HL-60/S4 treated with phorbol 12-myristate 13-acetate at 8.2 ng/mL for 4 days and 3 days (cell line): ENCODE data around the gene DMAP1.

ENCODE experiments used
- in situ Hi-C: fragments of 300-500 bp; cut with MboI; formaldehyde crosslinking; loops from 2 replicates; pipeline ENCODE4 v1.15.0; 2022; ENCODE audit warnings: low sequenced_read_pairs

The DMAP1 gene, protein sequence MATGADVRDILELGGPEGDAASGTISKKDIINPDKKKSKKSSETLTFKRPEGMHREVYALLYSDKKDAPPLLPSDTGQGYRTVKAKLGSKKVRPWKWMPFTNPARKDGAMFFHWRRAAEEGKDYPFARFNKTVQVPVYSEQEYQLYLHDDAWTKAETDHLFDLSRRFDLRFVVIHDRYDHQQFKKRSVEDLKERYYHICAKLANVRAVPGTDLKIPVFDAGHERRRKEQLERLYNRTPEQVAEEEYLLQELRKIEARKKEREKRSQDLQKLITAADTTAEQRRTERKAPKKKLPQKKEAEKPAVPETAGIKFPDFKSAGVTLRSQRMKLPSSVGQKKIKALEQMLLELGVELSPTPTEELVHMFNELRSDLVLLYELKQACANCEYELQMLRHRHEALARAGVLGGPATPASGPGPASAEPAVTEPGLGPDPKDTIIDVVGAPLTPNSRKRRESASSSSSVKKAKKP

DNA sequence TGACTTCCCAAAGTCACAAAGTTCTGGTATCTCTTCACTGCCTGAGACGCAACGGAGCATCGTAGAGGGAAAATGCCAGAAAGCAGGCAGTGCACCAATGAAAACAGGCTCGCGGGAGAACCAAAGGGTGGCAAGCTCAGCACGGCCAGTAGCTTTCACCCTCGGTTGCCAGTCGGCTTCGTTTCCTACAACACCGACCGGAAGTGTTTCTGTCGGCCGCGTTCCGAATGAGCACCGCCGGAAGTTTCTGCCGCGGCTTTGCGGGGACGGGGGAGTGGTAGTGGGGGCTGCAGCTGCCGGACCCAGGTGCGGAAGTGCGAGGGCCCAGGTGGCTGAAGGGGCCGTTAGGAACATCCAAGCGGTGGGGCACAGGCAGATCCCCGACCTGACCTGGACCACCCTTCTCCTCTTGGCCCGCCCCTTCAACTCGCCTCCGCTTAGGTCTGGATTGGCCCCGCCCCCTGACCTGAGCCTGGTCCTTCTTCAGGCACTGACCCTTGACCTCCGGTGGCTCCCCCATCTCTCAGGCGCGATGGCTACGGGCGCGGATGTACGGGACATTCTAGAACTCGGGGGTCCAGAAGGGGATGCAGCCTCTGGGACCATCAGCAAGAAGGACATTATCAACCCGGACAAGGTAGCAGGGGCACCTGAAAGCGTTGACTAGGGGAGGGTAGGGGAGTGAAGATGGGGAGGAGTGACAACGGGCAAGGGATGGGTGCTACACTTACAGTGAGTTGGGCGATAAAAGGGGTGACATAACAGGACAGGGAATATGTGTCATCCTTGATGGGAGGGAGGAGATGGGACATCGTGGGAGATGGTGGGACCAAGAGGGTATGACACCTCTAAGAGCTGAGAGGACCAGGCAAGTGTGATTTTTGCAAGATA, at the start of gene DMAP1:
Gene DMAP1 (plus strand): TSS at position 250 of the 891 bp plus-strand sequence. CDS start 283 bp downstream, at position 533.
- in situ Hi-C loops = loop anchor here (25.0 kb wide), 1 partner anchor 374 kb away; no protein-coding TSS in a partner anchor

DNA sequence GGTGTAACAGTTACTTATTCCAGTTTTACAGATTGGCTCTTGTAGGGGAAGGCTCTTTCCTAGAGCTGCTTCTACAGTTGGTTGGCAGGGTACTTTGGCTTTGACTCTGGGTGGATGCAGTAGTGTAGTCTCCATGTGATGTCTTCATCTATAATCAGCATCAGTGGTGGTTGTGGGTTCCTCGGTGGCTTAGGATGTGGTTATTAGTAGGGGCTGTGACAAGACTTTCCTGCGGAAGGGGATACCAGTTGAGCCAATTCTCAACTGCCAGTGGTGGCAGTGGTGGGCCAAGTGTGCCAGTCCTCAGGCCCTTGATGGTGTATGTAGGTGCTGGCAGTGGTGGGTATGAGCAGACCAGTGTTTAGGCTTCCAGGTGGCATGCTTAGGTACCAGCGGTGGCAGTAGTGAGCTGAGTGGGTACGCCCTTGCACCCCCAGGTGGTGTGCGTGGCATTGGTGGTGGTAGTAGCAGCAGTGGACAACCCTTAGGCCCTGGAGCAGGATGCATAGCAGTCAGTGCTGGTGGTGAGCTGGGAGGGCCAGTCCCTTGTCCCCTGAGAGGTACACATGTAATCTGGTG, 44.7 kb upstream of the DMAP1 start:
- in situ Hi-C loops = no loop called here

DNA sequence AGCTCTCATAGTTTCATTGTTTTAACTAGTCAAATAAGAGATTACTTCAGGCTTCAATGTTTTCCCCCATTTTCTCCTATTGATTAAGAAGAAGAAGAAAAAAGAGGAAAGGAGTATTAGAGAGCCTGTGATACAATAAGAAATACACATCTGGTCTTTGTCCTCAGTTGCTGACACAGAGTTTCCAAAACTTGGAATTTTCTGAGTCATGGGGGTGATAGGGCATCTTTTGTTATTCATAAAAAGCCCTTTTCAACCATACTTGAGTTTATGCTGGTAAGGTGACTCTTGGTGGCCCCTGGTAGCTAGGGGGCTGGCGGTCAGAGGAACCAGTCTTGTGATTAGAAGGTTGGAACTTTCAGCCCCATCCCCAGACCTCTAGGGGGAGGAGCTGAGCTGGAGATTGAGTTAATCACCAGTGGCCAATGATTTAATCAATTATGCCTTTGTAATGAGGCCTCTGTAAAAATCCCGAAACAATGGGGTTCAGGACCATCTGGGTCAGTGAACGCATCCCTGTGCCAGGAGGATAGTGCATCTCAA, 42.9 kb upstream of the DMAP1 start:
- in situ Hi-C loops = no loop called here

DNA sequence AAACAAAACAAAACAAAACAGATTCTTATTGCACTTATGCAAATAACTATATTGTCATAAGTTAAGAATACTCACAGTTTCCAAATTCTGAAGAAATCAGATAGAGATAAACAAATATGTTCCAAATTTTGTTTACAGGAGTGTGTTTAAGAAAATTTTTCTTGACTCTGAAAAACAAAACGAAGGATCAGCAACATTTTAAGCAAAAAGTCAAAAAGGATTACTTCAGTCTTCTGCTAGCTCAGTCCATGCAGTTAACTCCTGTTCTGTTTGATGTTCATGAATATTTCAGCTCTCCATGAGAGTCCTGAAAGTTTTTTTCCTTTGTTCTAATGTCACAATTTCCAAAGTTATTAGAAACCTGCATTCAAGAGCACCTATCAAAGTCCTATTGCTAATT, 38.6 kb upstream of the DMAP1 start:
- in situ Hi-C loops = no loop called here

DNA sequence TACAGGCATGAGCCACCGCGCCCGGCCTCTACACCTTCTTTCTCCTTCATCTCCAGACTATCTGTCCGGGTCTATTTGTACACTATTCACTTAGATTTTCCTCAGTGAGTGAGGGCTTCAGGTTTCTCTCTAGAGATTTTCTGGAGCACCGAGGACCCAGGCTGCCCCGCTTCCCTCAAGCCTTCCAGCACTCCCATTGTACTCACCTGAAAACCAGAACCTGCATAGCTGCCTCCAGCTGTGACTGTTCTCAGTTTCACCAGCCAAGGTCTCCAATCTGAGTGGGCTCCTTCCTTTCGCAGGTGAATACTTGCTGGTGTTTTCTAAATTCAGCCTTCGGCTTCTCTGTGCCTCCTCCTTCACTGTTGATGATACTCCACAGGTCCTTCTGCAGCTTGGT, 12.9 kb upstream of the DMAP1 start:
- in situ Hi-C loops = loop anchor here (25.0 kb wide), 1 partner anchor 387 kb away; no protein-coding TSS in a partner anchor

DNA sequence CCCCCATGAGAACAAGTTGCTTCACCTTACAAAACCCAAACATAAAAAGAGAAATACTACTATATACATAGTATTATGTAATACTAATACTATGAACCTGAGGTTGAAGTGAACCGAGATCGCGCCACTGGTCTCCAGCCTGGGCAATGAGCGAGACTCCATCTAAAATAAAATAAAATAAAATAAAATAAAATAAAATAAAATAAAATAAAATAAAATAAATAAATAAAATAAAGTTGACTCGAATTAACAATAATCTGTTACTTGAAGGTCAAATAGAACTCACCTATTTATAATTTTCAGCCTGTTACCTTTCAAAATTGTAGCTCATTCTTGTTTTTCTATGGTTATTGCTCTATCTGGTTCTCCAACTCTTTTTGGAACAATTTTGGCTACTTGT, 6.7 kb upstream of the DMAP1 start:
- in situ Hi-C loops = loop anchor here (25.0 kb wide), 1 partner anchor 381 kb away; no protein-coding TSS in a partner anchor

DNA sequence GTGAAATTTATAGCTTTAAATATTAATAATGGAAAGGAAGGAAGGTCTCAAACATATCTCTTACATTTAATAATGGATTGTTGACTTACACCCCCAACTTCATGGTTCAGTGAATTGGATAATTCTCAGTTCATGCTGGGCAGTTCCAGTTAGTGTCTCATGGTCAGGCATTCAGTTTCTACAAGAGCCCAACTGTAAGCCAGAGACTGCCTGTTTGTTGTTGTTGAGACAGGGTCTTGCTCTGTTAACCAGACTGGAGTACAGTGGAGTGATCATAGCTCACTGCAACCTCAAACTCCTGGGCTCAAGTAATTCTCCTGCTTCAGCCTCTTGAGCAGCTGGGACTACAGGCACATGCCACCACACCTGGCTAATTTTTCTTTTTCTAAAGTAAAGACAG, 5.0 kb upstream of the DMAP1 start:
- in situ Hi-C loops = loop anchor here (25.0 kb wide), 1 partner anchor 379 kb away; no protein-coding TSS in a partner anchor

DNA sequence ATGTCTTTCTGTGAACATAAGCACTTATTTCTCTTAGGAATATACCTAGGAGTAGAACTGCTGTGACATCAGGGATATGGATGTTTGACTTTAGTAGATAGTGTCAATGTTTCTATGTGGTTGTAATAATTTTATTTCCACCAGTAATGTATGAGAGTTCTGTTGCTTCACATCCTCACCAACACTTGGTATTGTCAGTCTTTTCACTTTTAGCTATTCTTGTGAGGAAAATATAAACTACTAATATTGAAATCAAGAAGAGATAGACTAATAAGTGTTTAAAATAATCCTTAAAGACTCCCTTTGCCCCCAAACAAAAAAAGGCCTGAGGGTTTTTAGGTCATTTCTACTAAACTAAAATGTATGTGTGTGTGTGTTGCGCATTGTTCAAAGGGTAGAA, 2.7 kb upstream of the DMAP1 start:
- in situ Hi-C loops = loop anchor here (25.0 kb wide), 1 partner anchor 377 kb away; no protein-coding TSS in a partner anchor

DNA sequence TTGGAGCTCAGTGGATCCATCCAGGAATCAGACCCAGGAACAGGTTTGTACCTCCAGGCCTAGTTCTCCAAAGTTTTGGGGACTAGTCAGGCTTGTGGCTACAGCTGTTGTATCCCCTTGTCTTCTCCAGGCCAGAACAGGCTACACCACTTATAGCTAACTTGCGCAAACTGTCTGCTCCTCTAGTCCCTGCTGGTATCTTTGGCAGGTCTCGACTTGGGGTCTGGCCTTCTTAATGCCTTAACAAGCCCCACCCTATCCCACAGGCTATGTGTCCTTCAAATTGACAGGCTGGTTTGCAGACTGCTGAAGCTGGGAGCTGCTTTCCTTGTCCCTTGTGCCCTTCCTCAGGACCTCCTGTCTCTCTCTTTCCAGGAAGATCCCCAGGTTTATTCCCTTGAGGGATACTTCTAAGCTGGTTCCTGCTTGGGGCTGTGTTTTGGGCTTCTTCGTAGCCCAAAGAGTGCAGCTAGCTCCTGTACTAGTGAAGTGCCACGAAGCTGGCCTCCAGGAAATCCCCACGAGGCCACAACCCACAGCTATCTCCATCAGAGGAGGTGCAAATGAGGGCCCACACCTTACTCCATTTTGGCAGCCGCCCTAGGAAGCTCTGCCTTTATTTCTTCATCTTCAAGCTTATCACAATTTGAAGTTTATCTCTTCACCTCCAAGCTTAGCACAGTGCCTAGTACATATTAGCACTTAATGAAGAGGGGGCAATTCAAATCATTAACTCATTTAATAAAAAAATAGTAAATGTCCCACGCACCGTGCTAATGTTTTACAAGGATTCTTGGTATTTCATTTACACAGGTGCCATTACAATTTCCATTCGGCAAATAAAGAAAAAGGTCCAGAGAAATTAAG, 683 bp upstream of the DMAP1 start:
- in situ Hi-C loops = loop anchor here (25.0 kb wide), 1 partner anchor 375 kb away; no protein-coding TSS in a partner anchor

DNA sequence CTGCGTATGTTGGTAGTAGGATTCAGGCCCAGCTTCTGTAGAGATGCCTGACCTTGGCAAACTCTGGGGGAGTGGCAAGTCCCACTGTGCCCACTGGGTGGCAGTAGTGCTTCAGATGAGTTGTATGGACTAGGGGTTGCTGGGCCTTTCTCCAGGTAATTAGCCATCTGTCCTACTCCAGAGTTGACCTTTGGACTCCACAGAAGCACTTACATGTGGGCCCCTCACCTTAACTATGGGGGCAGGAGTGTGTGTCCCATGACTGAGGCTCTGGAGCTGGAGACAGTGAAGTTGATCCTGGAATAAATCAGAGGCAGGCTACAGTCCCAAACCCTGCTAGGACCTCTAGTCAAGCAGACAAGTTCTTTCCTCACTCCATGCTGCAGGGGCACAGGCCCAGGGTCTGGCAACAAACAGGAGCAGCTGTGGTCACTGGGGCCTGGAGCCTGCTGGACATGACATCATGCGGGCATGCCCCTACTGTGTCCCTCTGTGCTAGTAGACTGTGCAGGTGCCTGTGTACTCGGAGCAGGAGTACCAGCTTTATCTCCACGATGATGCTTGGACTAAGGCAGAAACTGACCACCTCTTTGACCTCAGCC, 4.6 kb downstream of the DMAP1 start:
- in situ Hi-C loops = loop anchor here (25.0 kb wide), 1 partner anchor 369 kb away; no protein-coding TSS in a partner anchor

DNA sequence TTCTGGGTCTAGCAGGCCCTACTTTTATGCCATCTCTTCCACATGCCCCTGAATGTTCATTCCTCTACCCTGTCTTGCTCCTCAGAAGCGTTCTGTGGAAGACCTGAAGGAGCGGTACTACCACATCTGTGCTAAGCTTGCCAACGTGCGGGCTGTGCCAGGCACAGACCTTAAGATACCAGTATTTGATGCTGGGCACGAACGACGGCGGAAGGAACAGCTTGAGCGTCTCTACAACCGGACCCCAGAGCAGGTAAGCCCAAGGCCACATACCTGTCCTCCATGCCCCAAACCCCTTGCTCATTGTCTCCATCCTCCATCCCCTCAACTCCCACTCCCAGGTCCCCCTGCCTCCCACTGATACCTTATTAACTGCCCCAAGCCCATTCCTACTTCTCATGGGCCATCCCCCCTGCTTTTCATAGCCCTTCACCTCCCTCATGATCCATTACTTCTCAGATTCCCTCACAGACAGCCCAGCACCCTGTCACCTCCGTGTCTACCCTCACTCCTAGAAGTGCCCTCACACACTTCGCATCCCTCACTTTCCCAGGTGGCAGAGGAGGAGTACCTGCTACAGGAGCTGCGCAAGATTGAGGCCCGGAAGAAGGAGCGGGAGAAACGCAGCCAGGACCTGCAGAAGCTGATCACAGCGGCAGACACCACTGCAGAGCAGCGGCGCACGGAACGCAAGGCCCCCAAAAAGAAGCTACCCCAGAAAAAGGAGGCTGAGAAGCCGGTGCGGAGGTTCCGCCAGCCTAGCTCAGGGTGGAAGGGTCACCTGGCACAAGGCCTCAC, 5.4 kb downstream of the DMAP1 start:
- in situ Hi-C loops = loop anchor here (25.0 kb wide), 1 partner anchor 369 kb away; no protein-coding TSS in a partner anchor

DNA sequence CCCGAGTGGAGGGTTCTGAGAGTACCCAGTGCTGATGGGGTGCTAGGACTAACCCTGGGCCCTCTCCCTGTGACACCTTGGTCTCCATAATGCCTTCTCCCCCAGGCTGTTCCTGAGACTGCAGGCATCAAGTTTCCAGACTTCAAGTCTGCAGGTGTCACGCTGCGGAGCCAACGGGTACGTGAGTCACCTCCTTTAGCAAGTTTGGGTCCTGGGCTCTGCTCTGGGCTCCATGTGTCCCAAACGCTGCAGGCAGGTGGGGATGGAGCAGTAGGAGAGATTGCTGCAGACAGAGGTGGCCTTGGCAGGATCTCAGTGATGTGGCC, 6.0 kb downstream of the DMAP1 start:
- in situ Hi-C loops = loop anchor here (25.0 kb wide), 1 partner anchor 368 kb away; no protein-coding TSS in a partner anchor

DNA sequence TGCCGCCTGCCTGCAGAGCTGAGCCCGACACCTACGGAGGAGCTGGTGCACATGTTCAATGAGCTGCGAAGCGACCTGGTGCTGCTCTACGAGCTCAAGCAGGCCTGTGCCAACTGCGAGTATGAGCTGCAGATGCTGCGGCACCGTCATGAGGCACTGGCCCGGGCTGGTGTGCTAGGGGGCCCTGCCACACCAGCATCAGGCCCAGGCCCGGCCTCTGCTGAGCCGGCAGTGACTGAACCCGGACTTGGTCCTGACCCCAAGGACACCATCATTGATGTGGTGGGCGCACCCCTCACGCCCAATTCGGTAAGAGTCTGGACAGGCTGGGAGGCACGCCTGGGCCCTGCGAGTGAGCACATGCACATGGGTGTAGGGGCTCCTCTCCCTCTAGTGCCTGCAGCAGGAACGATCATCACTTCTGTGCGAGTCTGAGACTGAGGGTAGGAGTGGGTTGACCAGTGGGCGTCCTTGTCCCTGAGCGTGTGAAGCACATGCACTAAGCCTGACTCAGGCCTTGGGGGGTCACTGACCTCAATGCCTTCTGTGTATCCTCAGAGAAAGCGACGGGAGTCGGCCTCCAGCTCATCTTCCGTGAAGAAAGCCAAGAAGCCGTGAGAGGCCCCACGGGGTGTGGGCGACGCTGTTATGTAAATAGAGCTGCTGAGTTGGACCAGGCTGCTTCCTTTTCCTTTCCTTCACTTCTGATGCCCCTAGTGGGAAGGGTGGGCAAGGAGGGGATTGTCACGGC, 6.9 kb downstream of the DMAP1 start:
- in situ Hi-C loops = loop anchor here (25.0 kb wide), 1 partner anchor 367 kb away; no protein-coding TSS in a partner anchor

DNA sequence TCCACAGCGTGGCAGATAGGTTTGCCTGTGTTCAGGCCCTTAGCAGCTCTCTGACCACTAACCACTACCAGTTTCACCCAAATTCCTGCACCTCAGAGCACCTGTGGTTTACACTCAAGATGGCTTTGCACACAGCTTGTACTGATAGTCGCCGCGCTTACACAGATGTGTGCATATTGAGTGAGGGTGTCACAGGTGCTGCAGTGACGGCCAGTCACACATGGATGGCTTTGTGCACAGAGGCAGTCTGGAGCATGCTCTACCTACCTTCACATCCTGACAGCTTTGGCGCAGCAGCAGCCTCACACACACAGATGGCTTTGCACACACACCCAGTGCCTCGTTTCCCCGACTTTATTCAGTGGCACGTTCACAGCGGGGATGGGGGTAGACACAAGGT, 7.5 kb downstream of the DMAP1 start:
- in situ Hi-C loops = loop anchor here (25.0 kb wide), 1 partner anchor 367 kb away; no protein-coding TSS in a partner anchor

DNA sequence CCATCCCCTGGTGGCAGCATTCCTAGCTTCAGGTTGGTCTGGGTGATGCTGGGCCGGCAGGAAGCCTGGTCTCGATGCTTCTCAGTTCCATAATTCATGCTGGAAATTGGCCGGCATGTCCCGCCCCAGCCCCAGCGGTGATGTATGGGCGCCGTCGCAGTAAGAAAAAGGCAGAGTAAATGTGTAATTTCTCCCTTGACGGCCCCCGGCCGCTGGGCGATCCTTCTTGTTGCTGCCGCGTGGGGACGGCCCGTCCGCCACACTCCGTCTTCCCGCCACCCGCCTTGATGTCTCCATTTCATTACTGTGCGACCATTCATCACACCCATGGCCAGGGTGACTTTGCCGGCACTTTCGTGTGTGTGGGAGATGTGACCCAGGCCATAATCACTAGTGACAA, 8.5 kb downstream of the DMAP1 start:
- in situ Hi-C loops = loop anchor here (25.0 kb wide), 1 partner anchor 366 kb away; no protein-coding TSS in a partner anchor

DNA sequence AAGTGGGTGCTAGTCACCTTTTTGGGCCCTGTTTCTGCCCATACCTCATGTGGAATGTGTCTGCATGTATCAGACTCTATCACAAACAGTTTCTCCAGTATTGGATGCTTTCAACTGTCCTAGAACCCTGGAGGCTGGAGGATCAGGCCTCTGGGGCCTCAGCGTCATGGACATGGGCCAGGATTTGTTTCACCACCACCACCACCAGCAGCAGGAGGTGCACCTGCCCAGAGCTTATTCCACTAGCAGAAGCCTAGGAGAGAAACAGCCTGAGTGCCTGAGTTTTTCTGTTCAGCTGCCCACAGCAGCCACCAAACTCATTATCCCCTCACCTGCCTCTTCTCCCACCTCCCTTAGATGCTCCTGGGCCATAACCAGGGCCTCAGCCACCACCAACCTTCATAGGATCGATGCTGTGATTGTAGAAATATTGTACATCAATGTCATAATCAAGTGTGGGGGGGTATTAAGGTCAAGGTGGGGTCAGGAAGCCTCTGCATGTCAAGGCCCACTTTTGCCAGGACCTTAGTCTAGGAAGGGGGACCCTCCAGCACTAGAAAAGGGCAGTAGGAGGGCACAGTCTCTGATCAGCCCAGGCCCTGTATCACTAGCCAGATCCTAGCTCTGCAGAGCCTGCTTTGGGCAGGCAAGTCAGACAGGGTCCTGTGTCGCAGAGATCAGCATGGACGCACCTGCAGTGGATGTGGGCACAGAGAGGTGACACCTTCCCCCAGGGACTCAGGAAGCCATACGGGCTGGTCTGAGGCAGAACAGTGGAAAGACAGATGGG, 9.3 kb downstream of the DMAP1 start:
- in situ Hi-C loops = loop anchor here (25.0 kb wide), 1 partner anchor 365 kb away; no protein-coding TSS in a partner anchor
